DMS53 (cell line): ENCODE results near the gene SH3RF3.
A peak's percentile ranks its signal among the peaks of the same experiment; 100 is the strongest.

ENCODE experiments used
- DNase-seq: peaks from one replicate; lab custom pipeline; 2025; lab: John Stamatoyannopoulos, UW

SH3RF3 gene

DNA sequence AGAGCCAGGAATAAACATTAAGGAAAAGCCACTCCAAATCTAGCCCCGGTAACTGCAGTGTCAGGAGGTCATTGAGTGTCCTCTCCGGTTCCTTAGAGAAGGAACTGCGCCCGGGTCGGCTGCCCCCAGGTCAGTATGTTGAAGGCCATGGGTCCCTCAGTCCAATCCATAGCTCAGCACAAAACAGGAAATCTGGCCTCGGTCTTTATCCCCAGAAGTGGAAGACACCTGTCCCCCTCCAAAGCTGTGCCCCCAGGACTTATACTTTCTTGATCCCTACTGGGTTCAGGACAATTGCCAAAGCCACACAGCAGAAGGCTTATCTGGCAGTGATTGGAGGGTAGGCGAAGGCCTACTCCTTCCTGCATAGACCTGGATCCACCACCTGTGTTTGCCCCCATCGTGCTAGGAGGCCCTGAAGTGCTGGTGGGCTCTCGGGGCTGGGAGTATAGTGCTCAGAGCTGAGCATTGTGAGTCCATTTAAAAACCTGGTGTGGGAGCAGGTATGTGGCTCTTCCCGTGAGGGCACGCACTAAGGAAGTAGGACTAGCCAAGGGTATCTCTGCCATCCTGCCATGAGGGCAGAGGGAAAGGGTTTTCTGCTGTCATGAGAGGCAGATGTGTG, 306.2 kb downstream of the SH3RF3 start:
- no peak for DNase-seq

DNA sequence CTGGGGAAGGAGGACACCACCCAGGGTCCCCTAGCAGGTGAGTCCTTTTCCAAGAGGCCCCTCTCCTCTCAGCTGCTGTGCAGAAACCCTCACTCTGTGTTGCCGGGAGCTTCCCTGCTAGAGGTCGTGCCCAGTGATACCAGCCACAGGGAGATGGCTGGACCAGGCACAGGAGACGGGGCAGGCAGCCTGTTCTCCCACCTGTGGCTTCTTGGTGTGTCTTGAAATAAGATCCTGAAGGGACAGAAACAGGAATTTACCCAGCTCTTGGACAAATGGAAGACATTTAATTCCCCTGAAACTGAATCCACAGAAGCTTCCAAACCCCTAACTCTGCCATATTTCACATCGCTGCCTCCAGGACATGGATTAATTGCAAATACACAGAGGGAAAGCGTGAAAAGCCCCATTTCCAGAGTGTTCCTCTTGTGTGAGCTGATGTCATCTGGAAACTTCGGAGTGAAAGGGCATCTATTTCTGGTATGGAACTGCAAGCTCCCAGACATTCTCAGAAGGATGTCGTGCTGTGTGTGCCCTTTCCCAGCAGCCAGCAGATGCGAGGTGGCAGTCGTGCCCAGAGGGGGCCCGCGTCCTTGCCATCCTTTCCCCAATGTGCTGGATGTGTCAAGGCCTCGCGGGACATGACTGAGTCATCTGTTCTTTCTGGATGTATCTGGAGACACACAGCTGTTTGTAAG, 307.0 kb downstream of the SH3RF3 start:
- peak; percentile 76 for DNase-seq

DNA sequence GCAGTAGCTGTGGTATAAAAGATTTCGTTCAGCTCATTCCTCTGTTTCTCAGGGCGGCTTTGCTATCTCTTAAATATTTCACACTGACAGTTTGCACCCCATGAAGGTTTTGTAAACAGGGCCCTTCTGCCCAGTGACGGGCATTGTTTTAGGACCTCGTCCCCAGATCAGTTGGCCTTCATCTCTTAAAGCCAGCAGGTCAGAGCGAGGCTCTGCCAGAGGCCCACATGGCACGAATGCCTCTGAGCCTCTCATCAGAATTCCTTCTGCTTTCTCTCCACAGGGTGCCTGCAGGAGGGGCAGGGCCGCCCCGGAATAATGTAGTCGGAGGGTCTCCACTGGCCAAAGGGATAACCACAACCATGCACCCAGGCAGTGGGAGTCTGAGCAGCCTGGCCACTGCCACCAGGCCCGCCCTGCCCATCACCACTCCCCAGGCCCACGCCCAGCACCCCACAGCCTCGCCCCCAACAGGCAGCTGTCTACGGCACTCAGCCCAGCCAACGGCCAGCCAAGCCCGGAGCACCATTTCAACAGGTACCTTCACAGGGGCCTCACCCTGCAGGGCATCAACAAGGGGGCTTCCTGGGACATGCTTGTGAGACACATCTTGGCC, 307.7 kb downstream of the SH3RF3 start:
- DNase-seq = no peak

DNA sequence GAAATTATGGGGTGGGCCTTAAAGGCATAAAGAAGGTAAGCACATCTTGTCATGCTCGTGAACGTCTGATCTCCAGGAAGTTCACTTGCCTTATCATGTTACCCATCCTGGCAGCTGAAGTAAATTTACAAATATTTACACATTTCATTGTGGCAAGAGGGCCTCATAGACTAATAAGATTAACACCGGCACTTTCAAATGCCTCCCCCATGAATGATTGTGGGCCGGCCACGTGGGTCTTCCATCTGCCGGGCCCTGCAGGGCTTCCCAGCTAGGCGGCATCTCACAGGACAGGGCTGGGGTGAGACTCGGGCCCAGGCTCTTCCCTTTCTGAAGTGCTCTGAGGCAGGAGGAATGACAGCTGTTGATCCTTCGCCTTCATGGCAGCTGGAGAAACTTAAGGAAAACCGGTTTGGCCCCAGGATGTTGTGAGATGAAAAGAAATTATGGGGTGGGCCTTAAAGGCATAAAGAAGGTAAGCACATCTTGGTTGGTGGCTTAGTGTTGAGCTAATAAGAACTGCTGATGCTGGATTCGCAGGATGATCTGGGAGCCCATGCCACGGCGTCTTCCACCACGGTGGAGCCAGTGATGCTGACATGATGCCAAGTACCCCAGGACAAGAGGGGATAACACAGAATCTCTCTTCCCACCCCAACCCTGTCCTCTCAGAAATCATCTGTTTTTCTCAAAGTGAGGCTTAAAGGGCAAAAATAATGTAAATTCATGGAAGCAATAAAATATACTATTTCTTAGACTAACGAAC, 308.5 kb downstream of the SH3RF3 start:
- DNase-seq = peak; percentile 99

DNA sequence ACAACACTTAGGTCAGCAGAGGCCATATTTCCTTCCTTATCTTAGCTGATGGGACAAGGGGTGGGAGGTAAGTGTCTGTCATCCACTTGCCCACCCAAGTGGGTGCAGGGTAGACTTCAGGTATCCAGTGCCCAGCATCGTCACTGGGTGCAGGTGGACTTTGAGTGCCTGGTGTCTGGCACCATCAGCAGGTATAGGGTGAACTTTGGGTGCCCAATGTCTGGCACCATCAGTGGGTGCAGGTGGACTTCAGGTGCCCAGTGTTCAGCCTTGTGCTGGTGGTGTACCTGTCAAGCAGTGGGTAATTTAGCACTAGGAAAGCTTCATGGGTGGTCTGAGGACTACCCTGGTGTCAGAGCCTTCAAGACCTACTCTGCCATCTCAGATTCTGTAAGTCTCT, 309.1 kb downstream of the SH3RF3 start:
- DNase-seq = peak; percentile 55

DNA sequence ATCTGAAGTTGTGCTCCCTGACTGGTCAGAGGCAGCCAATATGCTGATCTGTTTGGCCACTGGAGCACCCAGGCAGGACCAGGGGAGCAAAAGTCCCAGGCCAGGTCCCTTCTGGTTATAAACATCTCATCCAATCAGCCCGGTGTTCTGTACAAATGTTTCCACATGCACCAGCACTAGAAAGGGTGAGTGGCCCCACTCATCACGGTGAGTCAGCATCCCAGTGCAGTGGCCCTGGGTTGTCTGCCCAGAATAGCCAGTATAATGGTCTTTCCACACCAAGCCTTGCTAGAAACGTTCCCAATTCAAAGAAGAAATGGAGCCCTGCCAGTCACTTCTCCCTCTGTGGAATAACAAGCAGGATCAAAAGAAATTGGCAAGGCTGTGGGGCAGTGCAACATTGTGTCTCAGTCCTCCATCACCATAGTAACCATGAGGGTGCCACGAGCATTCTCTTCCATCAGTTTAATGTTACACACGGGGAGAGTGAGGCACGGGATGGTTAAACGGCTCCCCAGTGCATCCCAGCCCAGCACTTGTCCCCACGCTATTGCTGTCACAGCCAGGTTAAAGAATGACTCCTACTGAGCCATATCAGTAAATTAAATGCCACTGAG, 309.9 kb downstream of the SH3RF3 start:
- peak; percentile 95 for DNase-seq

DNA sequence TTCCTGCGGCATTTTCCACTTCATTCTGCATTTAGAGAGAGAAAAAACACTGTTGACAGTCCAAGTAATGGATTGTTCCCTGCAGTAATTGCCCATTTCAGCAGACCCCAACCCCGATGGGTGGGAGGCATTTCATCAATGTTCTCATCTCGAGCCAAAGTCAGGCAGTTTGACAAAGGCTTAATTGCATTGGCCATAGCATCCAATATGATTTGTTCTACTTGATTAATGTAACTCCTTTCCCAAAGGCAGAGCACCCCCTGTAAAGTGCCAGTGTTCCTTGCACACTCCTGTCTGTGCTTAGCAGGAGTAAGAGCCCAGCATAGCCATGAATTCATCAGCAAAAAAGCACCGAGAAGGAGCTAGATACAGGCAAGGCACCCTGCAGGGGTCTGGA, 310.4 kb downstream of the SH3RF3 start:
- no peak for DNase-seq

DNA sequence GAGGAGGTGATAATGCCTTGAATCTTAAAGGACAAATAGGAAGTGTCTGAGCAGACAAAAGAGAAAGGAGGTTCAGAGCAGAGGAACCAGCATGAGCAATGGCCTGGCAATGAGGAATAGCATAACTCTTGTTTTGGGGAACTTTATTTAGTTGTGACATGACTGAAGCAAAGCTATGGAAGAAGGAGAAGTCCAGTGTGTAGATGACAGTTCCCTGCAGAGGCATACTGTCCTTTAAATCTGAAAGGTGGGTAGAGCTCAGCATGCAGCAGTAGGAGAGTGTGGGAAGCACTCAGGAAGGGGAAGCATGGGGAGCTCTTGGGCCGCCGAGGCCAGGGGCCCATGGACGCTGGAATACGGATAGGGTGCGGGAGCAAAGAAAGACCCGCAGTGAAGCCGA, 311.0 kb downstream of the SH3RF3 start:
- no peak for DNase-seq

DNA sequence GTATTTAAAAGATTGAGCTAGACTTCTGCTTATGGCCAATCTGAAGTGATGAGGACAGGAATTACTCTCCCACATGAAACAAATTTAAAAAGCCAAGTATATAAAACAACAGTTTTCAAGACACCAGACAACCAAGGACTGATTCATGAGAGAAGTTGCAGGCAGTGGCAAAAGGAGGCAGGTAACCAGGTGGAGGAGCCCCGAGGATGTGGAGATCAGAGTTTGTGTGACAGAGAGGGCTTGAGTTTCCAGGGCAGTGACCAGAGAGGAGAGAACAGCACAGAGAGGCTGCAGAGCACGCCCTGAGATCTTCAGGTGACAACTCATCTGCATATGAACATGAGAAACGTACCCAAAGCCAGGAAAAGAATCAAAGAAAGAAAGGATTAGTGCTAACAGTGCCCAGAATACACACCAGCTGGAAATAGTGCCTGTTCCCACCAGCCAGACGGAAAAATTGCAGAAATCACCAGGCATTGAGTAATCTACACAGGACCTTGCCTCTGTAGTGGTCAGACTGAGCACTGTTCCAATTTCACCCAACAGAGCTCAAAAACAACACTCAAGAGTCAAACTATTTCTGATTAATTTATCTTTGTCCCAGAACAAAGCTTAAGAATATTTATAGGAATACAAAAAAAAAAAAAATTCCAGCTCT, 311.6 kb downstream of the SH3RF3 start:
- no peak for DNase-seq

DNA sequence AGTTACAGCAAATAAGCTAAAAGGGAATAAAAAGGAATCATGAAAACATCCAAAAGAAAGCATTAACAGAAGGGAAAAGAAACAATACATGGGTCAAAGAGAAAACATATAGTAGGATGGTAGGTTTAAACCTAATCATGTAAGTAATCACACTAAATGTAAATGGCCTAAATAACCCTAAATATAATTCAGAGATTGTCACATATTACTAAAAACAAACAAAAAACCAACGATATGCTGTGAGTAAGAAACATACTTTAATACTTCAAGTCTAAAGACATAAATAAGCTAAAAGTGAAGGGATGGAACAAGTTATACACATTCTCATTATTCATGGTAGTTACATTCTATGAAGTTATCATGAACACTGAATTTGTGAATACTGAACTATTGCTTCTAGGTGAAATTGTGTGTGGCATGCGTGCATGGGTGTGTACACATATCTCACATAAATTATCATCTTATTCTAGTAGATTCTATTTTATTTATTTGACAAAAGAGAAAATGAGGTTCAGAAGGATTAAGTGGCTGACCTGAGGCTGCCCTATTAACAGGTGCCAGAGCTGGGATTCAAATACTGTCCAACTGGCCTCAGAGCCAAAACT, 313.8 kb downstream of the SH3RF3 start:
- no peak for DNase-seq

DNA sequence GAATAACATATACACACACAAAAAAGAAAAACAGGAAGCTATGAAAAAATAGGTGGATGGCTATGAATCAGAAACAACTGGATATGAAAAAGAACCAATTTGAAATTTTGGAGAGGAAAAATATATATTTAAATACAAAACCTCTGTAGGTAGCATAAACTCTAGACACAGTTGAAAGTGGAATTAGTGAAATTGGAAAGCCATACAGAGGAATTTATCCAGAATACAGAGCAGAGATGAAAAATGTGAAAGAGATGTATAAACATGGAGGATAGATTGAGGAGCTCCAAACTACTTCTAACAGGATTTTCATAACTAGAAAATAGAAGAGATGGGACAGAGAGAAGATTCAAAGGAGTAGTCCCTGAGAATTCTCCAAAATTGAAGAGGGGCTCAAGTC, 315.9 kb downstream of the SH3RF3 start:
- no peak for DNase-seq

DNA sequence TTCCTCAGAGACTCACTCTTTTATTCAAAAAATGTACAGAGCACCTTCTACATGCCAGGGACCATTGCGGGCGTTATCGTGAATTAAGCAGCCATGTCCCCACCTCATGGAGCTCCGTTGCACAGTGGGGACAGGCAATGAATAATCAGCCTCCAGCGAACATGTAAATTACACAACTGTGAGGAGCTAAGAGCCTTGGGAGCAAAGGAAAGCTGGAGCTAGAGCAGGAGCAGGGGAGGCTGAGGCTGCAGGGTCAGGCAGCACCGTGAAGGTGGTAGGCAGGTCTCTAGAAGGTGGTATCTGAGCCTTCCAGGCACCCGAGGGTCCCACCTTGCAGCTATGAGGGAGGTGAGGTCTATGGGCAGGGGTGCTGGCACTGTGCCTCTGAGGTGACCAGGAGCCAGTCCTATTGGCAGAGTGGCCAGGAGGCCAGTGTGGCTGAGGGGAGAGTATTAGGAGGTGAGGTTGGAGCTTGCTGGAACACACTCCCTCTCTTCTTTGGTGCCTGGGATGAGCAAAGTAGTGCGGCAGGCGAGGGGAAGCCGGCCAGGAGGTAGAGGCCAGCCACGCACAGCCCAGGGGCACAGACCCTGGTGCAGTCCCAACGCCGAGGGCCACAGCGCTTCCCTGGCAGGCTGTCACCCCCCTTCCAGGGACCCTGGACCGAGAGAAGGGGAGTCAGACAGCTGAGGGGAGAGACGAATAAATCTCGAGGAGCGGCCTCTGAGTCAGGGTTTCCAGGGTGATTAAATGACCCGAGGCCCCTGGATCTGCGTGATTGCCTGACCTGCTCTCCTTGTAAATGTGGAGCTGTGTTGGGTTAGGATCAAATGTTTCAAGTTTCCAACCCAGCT, 317.5 kb downstream of the SH3RF3 start:
- DNase-seq = no peak

DNA sequence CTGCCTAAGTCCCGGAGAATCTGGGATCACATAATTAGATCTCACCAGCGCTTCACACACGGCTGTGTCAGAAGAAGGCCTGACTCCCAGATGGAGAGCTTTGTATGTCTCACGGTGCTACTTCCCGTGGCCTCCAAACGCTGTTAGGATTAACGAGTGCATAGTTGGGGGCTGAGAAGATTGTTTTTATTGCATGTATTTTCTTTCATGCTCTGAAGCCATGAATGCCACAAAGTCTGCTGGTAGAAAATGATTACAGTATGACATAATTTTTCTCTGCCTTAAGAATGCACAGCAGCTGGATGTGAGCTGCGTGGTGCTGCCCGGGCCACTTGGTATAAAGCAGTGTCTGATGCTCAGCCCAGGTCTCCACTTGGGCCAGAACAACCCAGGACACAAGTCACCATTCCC, 318.3 kb downstream of the SH3RF3 start:
- no peak for DNase-seq

DNA sequence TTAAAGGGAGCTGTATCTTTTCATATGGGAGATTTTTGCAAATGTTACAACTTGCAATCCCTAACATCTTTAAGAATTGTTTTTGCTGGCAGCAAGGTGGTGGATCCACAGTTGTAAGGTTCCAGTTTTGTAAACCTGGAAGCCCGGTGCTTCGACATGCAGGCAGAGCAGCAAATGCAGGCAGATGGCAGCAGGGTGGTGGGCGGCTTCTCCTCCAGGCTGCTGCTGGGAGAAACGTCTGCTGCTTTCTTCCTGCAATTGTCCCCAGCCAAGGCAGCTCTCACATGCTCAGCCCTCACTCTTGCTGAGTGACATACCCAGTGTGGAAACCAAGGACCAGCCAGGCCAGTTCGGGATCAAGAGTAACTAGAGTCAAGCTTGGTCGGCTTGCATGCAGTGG, 318.8 kb downstream of the SH3RF3 start:
- DNase-seq = no peak

DNA sequence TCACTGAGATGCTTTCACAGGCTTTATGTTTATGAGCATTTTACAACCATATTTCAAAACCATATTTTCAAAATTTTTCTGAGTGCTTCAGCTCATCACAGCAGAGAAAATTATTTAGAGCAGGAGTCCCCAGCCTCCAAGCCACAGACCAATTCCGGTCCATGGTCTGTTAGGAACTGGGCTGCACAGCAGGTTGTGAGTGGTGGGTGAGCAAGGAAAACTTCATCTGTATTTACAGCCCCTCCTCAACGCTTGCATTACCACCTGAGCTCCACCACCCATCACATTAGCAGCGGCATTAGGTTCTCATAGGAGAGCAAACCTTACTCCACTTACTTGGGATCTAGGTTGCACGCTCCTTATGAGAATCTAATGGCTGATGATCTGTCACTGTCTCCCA, 319.2 kb downstream of the SH3RF3 start:
- no peak for DNase-seq

DNA sequence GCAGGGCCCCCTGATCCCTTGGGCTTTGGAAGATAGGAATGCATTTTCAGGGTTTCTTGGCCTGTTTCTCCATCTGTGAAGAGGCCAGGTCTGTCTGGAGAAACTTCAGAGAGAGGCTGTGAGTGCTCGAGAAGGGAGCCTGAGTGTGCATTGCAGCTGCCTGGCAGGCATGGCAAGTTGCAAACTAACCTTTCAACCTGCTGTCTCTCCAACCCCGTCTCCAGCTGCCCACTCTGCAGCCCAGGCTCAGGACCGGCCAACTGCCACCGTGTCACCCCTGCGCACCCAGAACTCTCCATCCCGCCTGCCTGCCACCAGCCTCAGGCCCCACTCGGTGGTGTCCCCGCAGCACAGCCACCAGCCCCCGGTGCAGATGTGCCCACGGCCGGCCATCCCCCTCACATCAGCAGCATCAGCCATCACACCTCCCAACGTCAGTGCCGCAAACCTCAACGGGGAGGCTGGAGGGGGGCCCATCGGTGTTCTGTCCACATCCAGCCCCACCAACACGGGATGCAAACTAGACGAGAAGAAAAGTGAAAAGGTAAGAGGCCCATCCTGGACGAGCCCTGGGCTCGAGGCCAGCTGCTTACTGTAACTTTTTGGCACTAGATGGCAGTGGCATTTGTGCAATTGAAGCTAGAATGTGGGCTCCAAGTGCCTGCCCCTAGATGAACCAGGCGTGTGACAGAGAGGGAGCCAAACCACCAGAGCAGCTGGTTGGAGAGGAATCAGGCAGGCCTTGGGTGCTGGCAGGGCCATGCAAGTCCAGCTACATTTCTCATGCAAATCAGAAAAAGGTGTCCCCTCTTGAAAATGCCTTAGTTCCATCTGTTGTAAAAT, 320.2 kb downstream of the SH3RF3 start:
- DNase-seq = peak; percentile 20

DNA sequence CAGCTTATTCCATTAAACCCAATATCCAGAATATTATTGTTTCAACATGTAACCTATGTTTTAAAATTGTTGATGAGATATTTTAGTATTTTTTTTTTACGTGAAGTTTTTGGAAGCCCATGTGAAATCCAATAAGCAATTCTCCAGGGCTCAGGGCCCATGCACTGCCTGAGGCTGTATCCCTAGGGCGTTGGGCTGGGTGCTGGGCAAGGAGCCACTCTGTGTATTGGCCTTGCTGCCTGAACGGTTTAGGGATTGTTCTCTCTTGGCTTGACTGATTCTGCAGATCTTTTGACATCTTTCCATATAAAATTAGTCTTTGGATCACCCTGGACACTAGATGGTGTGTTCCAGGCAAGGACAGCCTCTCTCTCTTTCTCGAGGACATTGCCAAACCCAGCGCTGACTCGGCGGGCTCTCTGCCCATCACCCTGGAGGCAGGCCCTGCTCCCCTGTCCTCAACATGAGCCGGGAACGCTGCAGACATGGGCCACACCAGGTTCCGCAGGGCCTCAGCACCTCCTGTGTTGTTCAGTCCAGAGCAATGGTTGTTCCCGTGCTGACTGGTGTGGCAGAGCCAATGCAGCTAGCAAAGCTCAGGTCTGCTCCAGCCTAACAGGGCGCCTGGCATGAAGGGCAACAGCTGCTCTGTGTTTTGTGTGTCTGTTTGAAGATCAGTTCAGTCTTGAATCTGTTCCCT, 321.7 kb downstream of the SH3RF3 start:
- DNase-seq = no peak

DNA sequence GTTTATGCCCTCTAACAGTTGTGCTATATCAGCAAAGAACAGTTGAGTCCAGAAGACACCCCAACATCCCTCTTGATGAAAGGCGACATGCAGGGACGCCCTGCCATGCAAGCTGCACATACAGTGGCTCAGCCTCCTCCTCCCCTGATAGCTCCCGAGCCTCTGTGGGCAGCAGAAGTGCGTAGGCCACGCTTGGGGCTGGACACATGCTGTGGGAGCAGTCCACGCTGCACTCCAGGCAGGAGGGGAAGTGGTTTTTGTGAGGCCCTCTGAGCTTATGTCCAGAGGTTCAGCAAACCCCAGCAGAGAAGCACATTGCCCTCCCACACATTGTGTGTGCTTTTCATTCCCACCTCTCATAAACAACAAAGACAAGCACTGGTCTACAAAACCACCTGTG, 322.7 kb downstream of the SH3RF3 start:
- DNase-seq = no peak
